GM12864 (cell line): ENCODE results near the gene TMEM119.
"Not testable (repeated sequence)": the region's sequence is repeated elsewhere in the genome, so short reads cannot be mapped to it uniquely, and the experiment has no call there.

Source experiments
- DNase-seq: peaks from one replicate; pipeline ENCODE4 v3.0.0-alpha.2; 2011; ENCODE audit warnings: low read depth
- H3K4me3 ChIP-seq: 2 replicates; pipeline ENCODE4 v1.5.1; 2011; ENCODE audit warnings: mild to moderate bottlenecking, low read depth, low read length, control low read depth
- CTCF ChIP-seq: IDR thresholded peaks from 2 replicates; pipeline ENCODE4 v1.5.1; 2011; ENCODE audit warnings: low read depth, mild to moderate bottlenecking, moderate library complexity, low read length, control low read depth, inconsistent platforms; ENCODE audit errors: missing control alignments

TMEM119 gene

GRCh38 chr12:108559007-108559655, 38.8 kb downstream of the TMEM119 start:
- peak overlapping the region; percentile 68 for H3K4me3 ChIP-seq
- TF ChIP-seq CTCF = no peak

GRCh38 chr12:108555383-108555782, 42.5 kb downstream of the TMEM119 start:
- DNase-seq, H3K4me3 ChIP-seq: not testable (repeated sequence)

More at GRCh38 chr12:108559007-108559655, 38.8 kb downstream of the TMEM119 start:
- no peak for DNase-seq

DNA sequence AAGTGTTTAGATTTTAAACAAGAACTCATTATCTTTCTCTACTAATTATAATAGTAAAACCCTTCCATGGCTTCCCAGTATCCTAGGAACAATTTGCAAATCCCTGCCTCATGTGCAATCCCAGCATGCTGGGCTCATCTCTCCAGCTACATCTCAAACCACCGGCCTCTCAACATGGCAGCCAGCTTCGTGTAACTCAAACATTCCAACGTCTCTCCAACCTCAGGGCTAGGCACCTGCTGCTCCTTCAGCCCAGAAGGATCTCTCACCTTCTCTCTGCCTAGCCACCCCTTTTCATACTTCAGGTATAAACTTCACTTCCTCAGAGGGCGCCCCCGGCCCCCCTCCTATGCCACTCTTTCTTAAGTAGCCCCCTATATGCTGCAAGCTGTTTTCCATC, 44.1 kb downstream of the TMEM119 start:
- TF ChIP-seq CTCF = no peak
- DNase-seq = no peak
- H3K4me3 ChIP-seq = no peak overlapping the region

DNA sequence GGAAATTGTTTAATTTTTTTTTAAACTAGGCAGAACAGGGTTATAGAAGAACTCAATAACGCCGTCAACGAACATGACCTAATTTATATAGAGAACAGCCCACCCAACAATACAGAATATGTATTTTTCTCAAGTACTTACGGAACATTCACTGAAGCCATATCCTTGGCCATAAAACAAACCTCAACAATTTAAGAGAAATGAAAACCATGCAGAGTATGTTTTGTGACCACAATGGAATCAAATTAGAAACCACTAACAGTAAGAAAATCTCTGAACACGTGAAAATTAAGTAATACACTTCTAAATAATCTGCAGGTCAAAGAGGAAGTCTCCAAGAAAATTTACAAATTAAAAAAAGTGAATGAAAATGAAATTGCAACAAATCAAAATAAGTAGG, 46.3 kb downstream of the TMEM119 start:
- DNase-seq = no peak
- H3K4me3 ChIP-seq = no peak overlapping the region
- TF ChIP-seq CTCF = no peak

DNA sequence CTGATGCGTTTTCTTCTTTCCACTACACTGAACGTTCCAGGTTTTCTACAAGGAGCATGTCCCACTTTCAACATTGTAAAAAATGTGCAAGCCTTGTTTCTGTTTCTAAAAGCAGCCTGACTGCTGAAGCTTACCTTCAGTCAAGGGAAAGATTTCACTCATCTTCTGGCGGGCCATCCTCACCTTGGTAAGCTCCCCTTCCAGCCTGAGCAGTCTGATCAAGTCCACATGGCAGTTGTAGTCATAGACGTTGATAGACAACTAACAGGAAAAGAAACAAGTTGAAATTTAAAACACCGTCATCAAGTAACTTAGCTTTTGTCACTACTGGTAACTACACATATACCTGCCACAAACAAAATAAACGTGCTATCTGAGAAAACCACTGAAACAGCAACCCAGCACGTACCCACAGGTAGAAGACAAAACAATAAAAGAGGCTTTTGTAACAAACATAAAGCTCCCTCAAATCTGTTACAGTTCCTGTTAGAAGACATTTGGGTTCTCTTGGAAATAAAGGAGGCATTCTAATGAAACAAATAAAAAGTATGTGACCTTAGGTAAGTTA, 48.8 kb downstream of the TMEM119 start:
- H3K4me3 ChIP-seq = peak overlapping the region; percentile 22; the same call in 1 of the 2 replicates
- DNase-seq = no peak
- TF ChIP-seq CTCF = no peak

GRCh38 chr12:108547686-108548085, 50.2 kb downstream of the TMEM119 start:
- no peak for DNase-seq
- no peak for TF ChIP-seq CTCF
- no peak overlapping the region for H3K4me3 ChIP-seq

- TF ChIP-seq CTCF = no peak
- no peak overlapping the region for H3K4me3 ChIP-seq
- DNase-seq = no peak
These were observed 54.2 kb downstream of the TMEM119 start for GRCh38 chr12:108543652-108544051.
